ENCODE results near the gene CDC42BPG. TPM values are rescaled to one million over a fixed set of nuclear protein-coding genes. Genes with fewer than 3 reads are reported as not detected.

Gene CDC42BPG
- total and polyA plus RNA-seq, 9 of the 15 experiments (the other 6 are each of a cell fraction or from before 2014, with no cell fraction given) = 0.04 to 8.8 (median 2.1) TPM

DNA sequence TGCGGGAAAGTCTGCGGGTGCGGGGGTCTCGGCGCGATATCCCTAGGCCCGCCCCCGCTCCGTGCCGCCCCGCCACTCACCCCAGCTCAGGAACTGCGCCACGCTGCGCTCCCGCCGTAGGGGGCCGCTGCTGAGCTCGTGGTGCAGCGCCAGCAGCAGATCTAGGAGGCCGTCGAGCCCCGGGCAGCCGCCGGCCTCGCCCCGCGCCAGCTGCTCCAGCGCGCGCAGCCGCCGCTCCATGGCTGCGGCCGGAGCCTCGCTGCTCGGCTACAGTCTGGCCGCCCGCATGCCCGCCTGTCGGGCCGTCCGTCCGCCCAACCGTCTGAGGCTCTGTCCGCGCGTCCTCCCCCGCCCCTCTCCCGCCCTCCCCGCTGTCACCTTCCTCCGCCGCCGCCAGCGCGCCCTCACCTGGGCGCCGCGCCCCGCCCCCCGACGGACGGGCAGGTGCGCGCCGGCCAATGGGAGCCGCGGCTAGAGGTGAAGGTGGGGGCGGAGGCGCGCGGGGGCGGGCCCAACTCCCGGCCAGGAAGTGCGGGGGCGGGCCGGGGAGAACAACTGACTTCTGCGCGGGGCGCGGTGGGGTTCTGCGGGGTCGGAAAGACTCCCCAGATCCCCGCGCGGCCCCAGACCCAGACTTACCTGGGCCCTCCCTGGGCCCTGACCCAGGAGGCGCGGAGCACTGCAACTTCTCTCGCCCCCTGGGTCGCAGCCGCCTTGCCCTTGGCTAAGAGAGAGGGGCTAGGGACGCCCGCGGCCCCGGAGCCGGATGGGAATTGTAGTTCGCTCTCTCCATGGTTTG, at the start of gene CDC42BPG (continued):
- TF ChIP-seq PATZ1 (CRISPR knock-in tag; IDR thresholded peaks at IDR 0.05; ENCODE audit: borderline replicate concordance) (no peak), ZKSCAN3 (CRISPR knock-in tag; IDR thresholded peaks at IDR 0.05) (no peak), L3MBTL2 (IDR thresholded peaks at IDR 0.05) (peak; percentile 72), TCFL5 (CRISPR knock-in tag; conservative IDR thresholded peaks at IDR 0.05) (no peak), BCLAF1 (IDR thresholded peaks at IDR 0.05; ENCODE audit: borderline replicate concordance in 1 of 2, control insufficient read depth in 1 of 2, low read depth in 2 of 2, low read length in 1 of 2) (no peak), RBM22 (IDR thresholded peaks at IDR 0.05; ENCODE audit: low read depth, low read length, poor library complexity, severe bottlenecking) (no peak), SMAD1 (IDR thresholded peaks at IDR 0.05; ENCODE audit: low read depth, low read length, partially characterized antibody) (peak; percentile 9), ZNF830 (CRISPR knock-in tag; IDR thresholded peaks at IDR 0.05) (no peak), HDAC2 (IDR thresholded peaks at IDR 0.05) (no peak), MTA1 (IDR thresholded peaks at IDR 0.05; ENCODE audit: borderline replicate concordance) (no peak), RUNX1 (IDR thresholded peaks at IDR 0.05; ENCODE audit: low read depth) (no peak), FOXK2 (conservative IDR thresholded peaks at IDR 0.05 in 1 of 2, IDR thresholded peaks at IDR 0.05 in 1 of 2; ENCODE audit: low read depth in 2 of 2) (no peak), CBX5 (IDR thresholded peaks at IDR 0.05; ENCODE audit: borderline replicate concordance, low read depth) (no peak), EWSR1 (IDR thresholded peaks at IDR 0.05; ENCODE audit: borderline replicate concordance, low read depth, partially characterized antibody) (no peak), ETS1 (conservative IDR thresholded peaks at IDR 0.05; ENCODE audit: control insufficient read depth, low read depth, low read length) (peak; percentile 82), CAMTA2 (CRISPR knock-in tag; conservative IDR thresholded peaks at IDR 0.05) (no peak)
- TF ChIP-seq, protein P1, sequence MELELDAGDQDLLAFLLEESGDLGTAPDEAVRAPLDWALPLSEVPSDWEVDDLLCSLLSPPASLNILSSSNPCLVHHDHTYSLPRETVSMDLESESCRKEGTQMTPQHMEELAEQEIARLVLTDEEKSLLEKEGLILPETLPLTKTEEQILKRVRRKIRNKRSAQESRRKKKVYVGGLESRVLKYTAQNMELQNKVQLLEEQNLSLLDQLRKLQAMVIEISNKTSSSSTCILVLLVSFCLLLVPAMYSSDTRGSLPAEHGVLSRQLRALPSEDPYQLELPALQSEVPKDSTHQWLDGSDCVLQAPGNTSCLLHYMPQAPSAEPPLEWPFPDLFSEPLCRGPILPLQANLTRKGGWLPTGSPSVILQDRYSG (tag; conservative IDR thresholded peaks at IDR 0.05; ENCODE audit: low read depth) = no peak
- TF ChIP-seq, protein P2, sequence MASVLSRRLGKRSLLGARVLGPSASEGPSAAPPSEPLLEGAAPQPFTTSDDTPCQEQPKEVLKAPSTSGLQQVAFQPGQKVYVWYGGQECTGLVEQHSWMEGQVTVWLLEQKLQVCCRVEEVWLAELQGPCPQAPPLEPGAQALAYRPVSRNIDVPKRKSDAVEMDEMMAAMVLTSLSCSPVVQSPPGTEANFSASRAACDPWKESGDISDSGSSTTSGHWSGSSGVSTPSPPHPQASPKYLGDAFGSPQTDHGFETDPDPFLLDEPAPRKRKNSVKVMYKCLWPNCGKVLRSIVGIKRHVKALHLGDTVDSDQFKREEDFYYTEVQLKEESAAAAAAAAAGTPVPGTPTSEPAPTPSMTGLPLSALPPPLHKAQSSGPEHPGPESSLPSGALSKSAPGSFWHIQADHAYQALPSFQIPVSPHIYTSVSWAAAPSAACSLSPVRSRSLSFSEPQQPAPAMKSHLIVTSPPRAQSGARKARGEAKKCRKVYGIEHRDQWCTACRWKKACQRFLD (CRISPR knock-in tag; IDR thresholded peaks at IDR 0.05) = peak; percentile 65; the same call in 1 of the 2 replicates

Measured in K562 (cell line).